Common myeloid progenitor, CD34-positive (primary cell): ENCODE results near the gene ENPP6.

Source experiments
- CTCF ChIA-PET: fragments of 350-600 bp; sonication (Branson Sonifier 250); formaldehyde crosslinking; loops from one replicate; lab custom pipeline; 2021; ENCODE audit warnings: antibody characterized with exemption; lab: Charles Lee
- POLR2A ChIA-PET: fragments of 350-600 bp; sonication (Branson Sonifier 250); formaldehyde crosslinking; loops from one replicate; lab custom pipeline; 2021; ENCODE audit warnings: antibody characterized with exemption; lab: Charles Lee
- DNase-seq, 3 donors: peaks; one replicate each; pipeline versions ENCODE4 v3.0.0 to v3.0.0-alpha.2; 2013
- H3K27ac ChIP-seq, 2 experiments: 1 replicate in 1 of 2; 2 replicates in 1 of 2; pipeline ENCODE4 v1.7.0; 2013; ENCODE audit warnings: inconsistent platforms in 2 of 2, low read length in 2 of 2, mild to moderate bottlenecking in 2 of 2, low read depth in 1 of 2, moderate library complexity in 1 of 2; ENCODE audit not compliant: severe bottlenecking in 2 of 2, insufficient read depth in 1 of 2, poor library complexity in 1 of 2
- H3K27me3 ChIP-seq, 5 experiments: replicated peaks in 2 of 5; 1 replicate in 3 of 5; 2 replicates in 2 of 5; pipeline versions ENCODE4 v1.6.1 to v1.7.0; 2013; ENCODE audit warnings: low read length in 4 of 5, mild to moderate bottlenecking in 2 of 5, moderate library complexity in 2 of 5, inconsistent platforms in 1 of 5; ENCODE audit not compliant: insufficient read depth in 5 of 5, control insufficient read depth in 4 of 5
- H3K36me3 ChIP-seq, 4 experiments: 1 replicate in 2 of 4; 2 replicates in 2 of 4; pipeline versions ENCODE4 v1.6.1 to v1.7.0; 2013; ENCODE audit warnings: low read length in 3 of 4, control low read depth in 1 of 4, mild to moderate bottlenecking in 1 of 4; ENCODE audit not compliant: control insufficient read depth in 4 of 4, insufficient read depth in 4 of 4
- H3K4me1 ChIP-seq, 4 experiments: 1 replicate in 3 of 4; 2 replicates in 1 of 4; pipeline versions ENCODE4 v1.6.1 to v1.7.1; 2013; ENCODE audit warnings: low read length in 3 of 4, mild to moderate bottlenecking in 3 of 4, control low read depth in 1 of 4, inconsistent platforms in 1 of 4, moderate library complexity in 1 of 4; ENCODE audit not compliant: control insufficient read depth in 4 of 4, insufficient read depth in 4 of 4; ENCODE audit errors: control extremely low read depth in 1 of 4
- H3K4me3 ChIP-seq, 7 experiments: 1 replicate in 4 of 7; 2 replicates in 3 of 7; pipeline versions ENCODE4 v1.5.1 to v1.7.0; 2013; ENCODE audit warnings: mild to moderate bottlenecking in 7 of 7, low read length in 6 of 7, moderate library complexity in 6 of 7, inconsistent platforms in 2 of 7, low read depth in 2 of 7, control low read depth in 1 of 7; ENCODE audit not compliant: insufficient read depth in 4 of 7, control insufficient read depth in 1 of 7; ENCODE audit errors: extremely low read depth in 1 of 7
- H3K9me3 ChIP-seq, 5 experiments: 1 replicate in 4 of 5; 2 replicates in 1 of 5; pipeline versions ENCODE4 v1.6.1 to v1.7.1; 2013; ENCODE audit warnings: low read length in 4 of 5, mild to moderate bottlenecking in 2 of 5, inconsistent platforms in 1 of 5, low read depth in 1 of 5, moderate library complexity in 1 of 5; ENCODE audit not compliant: control insufficient read depth in 4 of 5, insufficient read depth in 2 of 5; ENCODE audit errors: control extremely low read depth in 1 of 5
- WGBS: methylation state at CpG from one replicate; pipeline ENCODE4 v1.1.5; 2013; ENCODE audit not compliant: insufficient coverage; 5-methylcytosine and 5-hydroxymethylcytosine counted together

Gene ENPP6

DNA sequence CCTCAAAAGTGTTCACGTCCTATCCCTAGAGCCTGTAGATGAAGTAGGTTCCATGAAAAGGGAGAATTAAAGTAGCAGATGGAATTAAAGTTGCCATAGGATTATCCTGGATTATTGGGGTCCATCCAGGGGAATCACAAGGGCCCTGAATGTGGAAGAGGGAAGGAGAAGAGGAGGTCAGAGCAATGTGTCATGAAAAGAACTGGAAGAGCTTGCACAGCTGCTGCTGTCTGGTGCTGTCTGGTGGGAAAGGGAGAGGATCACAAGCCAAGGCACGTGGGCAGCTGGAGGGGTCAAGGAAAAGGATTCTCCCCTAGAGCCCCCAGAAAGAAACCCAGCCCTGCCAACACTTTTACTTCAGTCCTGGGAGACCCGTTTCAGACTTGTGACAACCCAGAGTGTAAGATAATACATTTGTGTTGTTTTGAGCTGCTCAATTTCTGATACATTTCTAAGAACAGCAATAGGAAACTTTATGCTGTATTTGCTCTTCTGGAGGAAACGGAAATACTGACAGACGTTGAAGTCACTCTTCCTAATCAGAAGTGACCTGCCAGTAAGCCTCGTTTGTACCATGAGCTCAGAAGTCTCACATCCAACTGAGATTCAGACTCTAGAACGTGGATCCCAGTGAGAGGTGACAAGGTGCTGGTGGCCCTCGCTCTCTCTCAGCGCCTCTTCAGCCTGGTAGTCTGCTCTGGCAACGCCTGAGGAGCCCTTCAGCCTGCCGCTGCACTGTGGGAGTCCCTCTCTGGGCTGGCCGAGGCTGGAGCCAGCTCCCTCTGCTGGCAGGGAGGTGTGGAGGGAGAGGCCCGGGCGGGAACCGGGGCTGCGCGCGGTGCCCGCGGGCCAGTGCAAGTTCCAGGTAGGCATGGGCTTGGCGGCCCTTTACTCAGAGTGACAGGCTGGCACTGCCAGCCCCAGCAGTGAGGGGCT lies 34.7 kb upstream of the ENPP6 start:
- POLR2A ChIA-PET = no interaction called here
- WGBS = 91% methylated on average over 18 of the region's 21 CpGs
- CTCF ChIA-PET = interaction anchor here (0.9 to 2.7 kb wide), 8 partner anchors 8 to 201 kb away, joined by 3 to 15 read pairs (median 6); no protein-coding TSS in a partner anchor
- H3K27me3 ChIP-seq = peaks cover 0 to under 1% (median 0%) of the 10 kb centered on the region in 5 experiments
- no peak overlapping the region for H3K27ac ChIP-seq
- no peaks in the 10 kb centered on the region for H3K4me1 ChIP-seq
- no peak overlapping the region for H3K4me3 ChIP-seq
- H3K9me3 ChIP-seq = no peaks in the 10 kb centered on the region
- no peak for DNase-seq
- H3K36me3 ChIP-seq = no peaks in the 10 kb centered on the region

DNA sequence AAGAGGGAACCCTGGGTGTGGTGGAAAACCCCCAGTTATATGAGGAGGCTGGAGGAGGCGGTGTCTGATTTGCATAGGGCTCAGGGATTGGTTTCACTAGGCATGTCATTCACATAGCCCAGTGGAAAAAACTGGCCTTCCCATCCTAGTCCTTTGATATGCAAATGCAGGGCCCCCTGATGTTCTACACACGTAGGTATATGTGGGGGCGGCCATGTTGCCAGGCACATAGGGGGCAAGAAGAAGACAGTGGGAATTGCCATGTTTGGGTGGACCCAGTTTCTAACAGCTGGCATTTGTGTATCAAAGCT lies 34.0 kb upstream of the ENPP6 start:
- WGBS = 100% methylated on average over 1 of the region's 3 CpGs
- Histone ChIP-seq H3K27me3 (no peaks in the 10 kb centered on the region), H3K36me3 (no peaks in the 10 kb centered on the region), H3K4me1 (no peaks in the 10 kb centered on the region), H3K9me3 (no peaks in the 10 kb centered on the region), H3K27ac (no peak overlapping the region), H3K4me3 (no peak overlapping the region)
- DNase-seq = no peak
- ChIA-PET CTCF (interaction anchor here (0.6 to 2.7 kb wide), 7 partner anchors 9 to 336 kb away, joined by 3 to 15 read pairs (median 6); no protein-coding TSS in a partner anchor), POLR2A (no interaction called here)

- POLR2A ChIA-PET = no interaction called here
- WGBS = 77% methylated on average over 19 of the region's 23 CpGs
Observed at GRCh38 chr4:184250795-184251669, 33.4 kb upstream of the ENPP6 start.

DNA sequence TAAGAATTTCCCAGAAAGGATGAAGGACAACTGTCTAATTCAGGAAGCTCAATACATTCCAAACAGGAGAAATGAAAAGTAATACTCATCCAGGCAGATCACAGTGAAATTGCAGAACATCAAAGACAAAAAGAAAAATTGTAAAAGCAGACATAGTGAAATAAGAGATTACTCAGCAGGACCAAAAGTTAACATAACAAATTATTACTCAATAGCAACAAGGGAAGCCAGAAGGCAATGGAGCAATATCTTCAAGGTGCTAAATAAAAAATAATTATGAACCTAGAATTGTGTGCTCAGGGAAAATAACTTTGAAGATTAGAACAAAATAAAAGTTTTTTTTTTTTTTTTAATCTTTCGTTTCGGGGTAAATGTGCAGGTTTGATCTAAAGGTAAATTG lies 30.5 kb upstream of the ENPP6 start:
- ChIA-PET POLR2A (no interaction called here), CTCF (interaction anchor here (1.2 to 2.1 kb wide), 2 partner anchors 12 to 16 kb away, joined by 4 to 11 read pairs; no protein-coding TSS in a partner anchor)
- H3K36me3 ChIP-seq = no peaks in the 10 kb centered on the region
- H3K27me3 ChIP-seq = no peaks in the 10 kb centered on the region
- DNase-seq = no peak
- WGBS = no CpG with 5 or more reads among the region's 2 CpGs
- no peak overlapping the region for H3K27ac ChIP-seq
- H3K4me1 ChIP-seq = no peaks in the 10 kb centered on the region
- H3K4me3 ChIP-seq = no peak overlapping the region
- H3K9me3 ChIP-seq = no peaks in the 10 kb centered on the region

More at GRCh38 chr4:184250795-184251669, 33.4 kb upstream of the ENPP6 start:
- CTCF ChIA-PET = interaction anchor here (0.6 to 2.7 kb wide), 8 partner anchors 10 to 336 kb away, joined by 3 to 15 read pairs (median 4); no protein-coding TSS in a partner anchor
- Histone ChIP-seq H3K36me3 (no peaks in the 10 kb centered on the region), H3K9me3 (no peaks in the 10 kb centered on the region), H3K4me1 (no peaks in the 10 kb centered on the region), H3K4me3 (no peak overlapping the region), H3K27ac (no peak overlapping the region), H3K27me3 (no peaks in the 10 kb centered on the region)
- peak; percentile 59 to 78 (median 72) for DNase-seq

GRCh38 chr4:184247421-184247820 lies 29.7 kb upstream of the ENPP6 start:
- CTCF ChIA-PET = interaction anchor here (0.8 to 2.1 kb wide), 4 partner anchors 9 to 37 kb away, joined by 3 to 11 read pairs (median 4); no protein-coding TSS in a partner anchor
- Histone ChIP-seq H3K36me3 (no peaks in the 10 kb centered on the region), H3K27ac (no peak overlapping the region), H3K27me3 (no peaks in the 10 kb centered on the region), H3K9me3 (no peaks in the 10 kb centered on the region), H3K4me1 (no peaks in the 10 kb centered on the region), H3K4me3 (no peak overlapping the region)
- DNase-seq = no peak
- POLR2A ChIA-PET = interaction anchor here (0.7 kb wide), 1 partner anchor 313 kb away, joined by 5 read pairs; no protein-coding TSS in a partner anchor
- WGBS = 83% methylated on average over 1 of the region's 1 CpG

- H3K36me3 ChIP-seq = no peaks in the 10 kb centered on the region
- WGBS = 91% methylated on average over 7 of the region's 7 CpGs
- no peak overlapping the region for H3K27ac ChIP-seq
- no peaks in the 10 kb centered on the region for H3K27me3 ChIP-seq
- CTCF ChIA-PET = interaction anchor here (0.8 to 2.1 kb wide), 3 partner anchors 17 to 38 kb away, joined by 3 to 11 read pairs (median 3); no protein-coding TSS in a partner anchor
- no peak for DNase-seq
- POLR2A ChIA-PET = no interaction called here
- no peaks in the 10 kb centered on the region for H3K4me1 ChIP-seq
- H3K4me3 ChIP-seq = no peak overlapping the region
- no peaks in the 10 kb centered on the region for H3K9me3 ChIP-seq
Observed at GRCh38 chr4:184246426-184246825, 28.8 kb upstream of the ENPP6 start.
